T-helper 2 cell treated with Interferon-gamma antibody and Interleukin-4, amounts not matched to agents 100 ng/mL and 5 ng/mL, for 36 hours (primary cell): ENCODE data around the gene KRTAP4-9. TPM values are rescaled to one million over a fixed set of nuclear protein-coding genes. Genes with fewer than 3 reads are reported as not detected.
"Not testable (repeated sequence)": the region's sequence is repeated elsewhere in the genome, so short reads cannot be mapped to it uniquely, and the experiment has no call there.

Experiments
- intact Hi-C: fragments of 100-400 bp; cut with micrococcal nuclease; formaldehyde crosslinking; loops from one replicate; pipeline ENCODE4 v1.15.1; 2023
- total RNA-seq: library from RNA; stranded (reverse); gene quantifications from 2 replicates; pipeline ENCODE4 v1.2.3, GENCODE V29; 2022

KRTAP4-9 gene
- total RNA-seq, 1 donor from 2014 or later: not detected

DNA sequence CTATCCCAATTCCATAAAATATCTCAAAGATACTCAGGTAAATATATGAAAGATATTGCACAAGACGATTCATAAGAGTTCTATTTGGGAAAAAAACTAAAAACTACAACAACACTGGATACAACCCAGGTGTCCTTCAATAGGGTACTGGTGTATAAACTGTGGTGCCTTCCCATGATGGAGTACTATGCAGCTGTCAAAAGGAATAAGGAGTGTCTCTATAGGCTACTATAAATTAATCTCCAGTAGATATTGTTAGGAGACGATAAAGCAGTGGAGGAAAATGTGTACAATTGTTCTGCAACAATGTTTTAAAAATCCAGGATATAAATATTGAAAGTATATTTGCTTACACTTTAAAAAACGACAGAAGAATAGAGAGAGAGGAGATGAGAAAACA, 21.2 kb downstream of the KRTAP4-9 start:
- intact Hi-C loops: no loop called here

- intact Hi-C loops: no loop called here
These were observed 22.2 kb downstream of the KRTAP4-9 start for GRCh38 chr17:41127371-41127770.

DNA sequence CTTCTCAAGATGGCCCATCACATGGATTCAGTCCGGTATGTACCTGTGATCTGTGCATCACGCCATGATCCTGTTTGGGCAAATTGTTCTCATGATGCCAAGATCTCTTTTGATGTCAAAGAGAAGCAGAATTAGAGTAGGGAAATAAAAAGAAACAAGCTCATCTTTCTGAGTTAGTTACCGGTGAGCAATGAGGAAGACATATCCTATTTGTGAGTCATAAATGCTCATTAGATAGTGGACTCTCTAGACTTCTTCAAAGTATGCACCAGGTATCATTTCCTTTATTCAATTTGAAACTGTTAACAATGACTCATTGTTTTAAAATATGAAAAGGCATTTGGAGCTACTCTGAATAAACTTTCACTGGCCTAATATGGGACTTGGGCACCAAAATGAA, 26.8 kb downstream of the KRTAP4-9 start:
- intact Hi-C loops: no loop called here

DNA sequence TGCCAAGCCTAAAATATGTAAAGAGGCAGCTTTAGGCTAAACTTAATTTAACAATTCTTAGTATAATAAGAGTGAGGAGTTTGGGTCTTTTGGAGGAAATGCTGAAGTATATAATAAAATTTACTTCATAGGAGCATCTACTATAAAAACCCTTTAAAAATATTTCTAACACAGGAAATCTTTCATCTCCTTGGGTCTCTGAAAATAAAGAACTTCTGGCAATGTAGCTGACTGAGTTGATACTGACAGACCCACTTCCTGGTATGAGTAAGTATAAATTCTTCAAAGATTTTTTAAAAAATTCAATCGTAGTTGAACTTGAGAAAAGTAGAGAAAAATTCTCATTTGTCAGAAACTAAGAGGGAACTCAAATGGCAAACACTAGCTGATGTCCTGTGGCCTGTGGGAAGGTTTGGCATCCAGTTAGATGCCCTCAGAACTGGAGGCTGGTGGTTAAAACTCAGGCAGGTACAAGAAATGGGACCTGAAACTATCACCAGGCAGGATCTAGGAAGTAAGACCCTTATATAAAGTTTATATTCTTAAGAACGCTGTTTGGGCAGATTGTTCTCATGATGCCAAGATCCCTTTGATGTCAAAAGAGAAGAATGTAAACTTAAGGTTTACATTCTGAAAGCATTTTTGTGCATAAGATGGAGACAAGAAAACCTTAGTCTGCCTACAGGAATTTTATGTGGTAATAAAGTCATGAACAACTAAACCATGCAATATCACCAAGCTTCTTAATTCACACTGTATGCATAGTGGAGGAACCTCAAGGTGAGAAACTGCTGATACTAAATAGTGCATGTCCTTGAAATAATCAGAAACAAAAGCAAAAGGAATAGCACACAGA, 28.9 kb downstream of the KRTAP4-9 start:
- intact Hi-C loops: no loop called here

DNA sequence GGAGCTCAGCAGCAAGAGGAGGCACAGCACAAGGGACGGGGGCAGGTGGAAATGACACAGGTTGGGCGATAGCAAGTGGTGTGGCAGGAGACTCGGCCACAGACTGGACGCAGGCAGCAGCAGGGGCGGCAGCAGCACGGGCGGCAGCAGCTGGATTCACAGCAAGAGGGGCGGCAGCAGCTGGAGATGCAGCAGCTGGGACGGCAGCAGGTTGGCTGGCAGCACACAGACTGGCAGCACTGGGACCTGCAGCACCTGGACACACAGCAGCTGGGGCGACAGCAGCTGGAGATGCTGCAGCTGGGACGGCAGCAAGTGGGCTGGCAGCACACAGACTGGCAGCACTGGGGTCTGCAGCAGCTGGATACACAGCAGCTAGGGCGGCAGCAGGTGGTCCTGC, 34.7 kb downstream of the KRTAP4-9 start:
- intact Hi-C loops: not testable (repeated sequence)

- intact Hi-C loops: no loop called here
These were observed 35.4 kb downstream of the KRTAP4-9 start, which contains the start of gene KRTAP4-6 for GRCh38 chr17:41140360-41141131. Gene KRTAP4-6 (minus strand): TSS chr17:41140544. CDS start chr17:41140487, 57 bp downstream.

DNA sequence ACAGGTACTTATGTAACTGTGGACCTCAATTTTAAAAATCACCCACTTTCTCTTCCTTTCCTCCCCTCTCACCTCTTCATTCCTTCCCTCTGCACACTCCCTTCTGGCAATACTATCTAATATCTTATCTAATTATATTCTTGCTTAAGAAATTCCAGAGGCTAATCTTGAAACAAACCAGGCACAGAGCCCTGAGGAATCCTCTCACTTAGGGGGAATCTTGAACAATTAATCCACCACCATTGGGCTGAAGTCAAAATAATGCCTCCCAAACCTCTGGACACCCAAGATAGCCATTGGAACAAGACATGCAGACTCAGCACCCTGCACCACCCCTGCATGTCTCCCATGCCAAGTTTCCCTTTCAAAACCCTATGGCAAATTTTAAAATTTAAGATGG, 36.2 kb downstream of the KRTAP4-9 start:
- intact Hi-C loops: no loop called here

DNA sequence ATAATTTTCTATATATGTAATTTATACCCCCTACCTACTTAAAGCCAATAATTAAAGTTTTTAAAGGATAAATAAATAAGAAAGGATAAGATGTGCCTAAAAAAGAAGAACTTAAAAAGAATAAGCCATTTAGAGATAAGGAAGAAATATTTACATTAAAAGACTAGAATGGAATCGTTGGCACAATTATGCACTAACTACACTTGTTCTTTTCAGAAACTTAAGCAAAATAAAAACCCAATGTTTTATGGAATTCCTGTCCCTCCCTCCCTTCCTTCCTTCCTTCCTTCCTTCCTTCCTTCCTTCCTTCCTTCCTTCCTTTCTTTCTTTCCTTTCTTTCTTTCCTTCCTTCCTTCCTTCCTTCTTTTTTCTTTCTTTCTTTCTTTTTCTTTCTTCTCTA, 39.7 kb downstream of the KRTAP4-9 start:
- intact Hi-C loops: no loop called here

DNA sequence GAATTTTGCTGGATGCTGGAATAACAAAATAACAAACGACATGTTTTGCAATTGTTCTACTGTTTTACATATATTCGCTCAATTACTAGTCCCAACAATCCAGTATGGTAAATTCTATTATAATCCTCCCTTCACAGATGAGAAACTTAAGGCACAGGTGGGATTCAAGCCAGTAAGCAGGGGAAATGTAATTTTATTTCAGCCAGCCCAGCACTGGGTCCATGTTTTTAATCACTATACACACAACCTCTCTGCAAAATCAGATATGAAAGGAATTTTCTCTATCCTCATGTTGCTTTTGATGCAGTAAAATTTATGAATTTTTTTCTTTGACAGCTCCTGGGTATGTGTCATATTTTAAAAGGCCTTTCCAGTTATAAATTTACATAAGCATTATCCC, 40.1 kb downstream of the KRTAP4-9 start:
- intact Hi-C loops: no loop called here

DNA sequence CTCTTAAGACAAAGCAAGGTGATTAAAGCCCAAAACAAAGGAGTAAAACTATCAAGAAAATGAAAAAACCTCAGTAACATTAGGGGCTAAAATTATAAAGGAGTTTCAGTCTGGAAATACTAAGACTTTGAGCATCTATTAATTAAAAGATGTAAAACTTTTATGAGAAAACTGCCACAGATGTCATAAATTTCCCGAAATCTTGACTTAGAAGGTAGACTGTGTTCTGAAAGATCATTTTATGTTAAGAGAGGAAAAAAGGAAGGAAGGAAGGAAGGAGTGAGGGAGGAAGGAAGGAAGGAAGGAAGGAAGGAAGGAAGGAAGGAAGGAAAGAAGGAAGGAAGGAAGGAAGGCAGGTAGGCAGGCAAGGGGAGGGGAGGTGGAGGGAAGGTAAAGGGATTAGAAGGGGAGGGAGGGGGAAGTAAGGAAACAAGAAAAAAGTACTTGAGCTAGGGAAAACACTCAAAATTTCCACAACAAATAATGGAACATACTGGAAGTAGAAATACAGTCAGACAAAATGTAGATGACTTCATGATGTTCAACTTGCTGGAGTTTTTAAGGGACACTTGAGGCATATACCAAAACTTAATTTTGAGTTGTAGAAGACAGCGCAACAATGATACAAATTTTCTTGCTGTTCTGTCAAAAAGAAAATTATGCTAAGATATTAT, 42.5 kb downstream of the KRTAP4-9 start:
- intact Hi-C loops: no loop called here

- intact Hi-C loops: not testable (repeated sequence)
These were observed 43.9 kb downstream of the KRTAP4-9 start for GRCh38 chr17:41148971-41149651.

DNA sequence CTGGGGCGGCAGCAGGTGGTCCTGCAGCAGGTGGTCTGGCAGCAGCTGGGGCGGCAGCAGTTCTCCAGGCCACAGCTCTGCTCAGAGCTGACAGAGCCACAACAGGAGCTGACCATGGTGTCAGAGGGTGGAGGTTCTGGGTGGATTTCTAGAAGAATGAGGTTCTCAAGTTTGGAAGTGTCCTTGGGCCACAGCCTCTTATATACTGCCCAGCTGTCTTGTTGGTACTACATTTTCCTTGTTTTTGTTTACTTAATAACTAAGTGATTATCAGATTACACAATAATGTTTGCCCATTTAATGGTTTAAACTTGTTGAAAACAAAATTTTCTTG, 44.4 kb downstream of the KRTAP4-9 start, which contains the start of gene KRTAP4-5:
Gene KRTAP4-5 (minus strand): TSS at position 174 of the 334 bp plus-strand sequence. CDS start 58 bp downstream, at position 116.
- intact Hi-C loops: no loop called here

DNA sequence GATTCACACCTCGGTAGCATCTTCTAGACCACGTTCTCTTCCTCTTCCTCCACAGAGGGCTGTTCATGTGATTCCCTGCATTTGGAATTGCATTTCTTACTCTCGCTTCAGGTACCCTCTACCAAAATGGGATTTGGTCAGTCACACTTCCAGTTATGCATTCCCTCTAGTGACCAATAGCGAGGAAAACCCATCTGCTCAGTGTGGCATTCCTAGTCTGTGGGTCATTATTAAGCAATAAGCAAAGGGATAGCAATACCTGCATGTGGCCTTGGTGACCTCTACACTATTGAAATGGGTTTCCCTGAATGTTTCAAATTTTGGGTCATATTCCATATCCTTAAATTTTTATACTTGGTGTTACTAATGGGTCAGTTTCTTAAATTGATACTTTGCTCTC, 44.8 kb downstream of the KRTAP4-9 start:
- intact Hi-C loops: no loop called here

DNA sequence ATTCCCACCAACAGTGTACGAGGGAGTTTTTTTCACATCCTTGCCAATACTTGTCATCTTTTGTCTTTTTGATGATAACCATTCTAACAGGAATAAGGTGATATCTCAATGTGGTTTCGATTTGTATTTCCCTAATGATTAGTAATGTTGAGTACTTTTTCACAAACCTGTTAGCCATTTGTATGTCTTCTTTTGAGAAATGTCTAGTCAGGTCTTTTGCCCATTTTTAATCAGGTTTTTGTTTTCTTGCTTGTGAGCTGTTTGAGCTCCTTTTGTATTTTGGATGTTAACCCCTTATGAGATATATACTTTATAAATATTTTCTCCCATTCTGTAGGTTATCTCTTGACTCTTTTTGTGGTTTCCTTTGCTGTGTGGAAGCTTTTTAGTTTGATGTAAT, 46.3 kb downstream of the KRTAP4-9 start:
- intact Hi-C loops: no loop called here

GRCh38 chr17:41153856-41154255, 48.7 kb downstream of the KRTAP4-9 start:
- intact Hi-C loops: no loop called here

Other genes starting within 250 kb of the KRTAP4-9 start
- gene KRT12, start 238.2 kb upstream of the KRTAP4-9 start, total RNA-seq: not detected in 2 replicates
- gene KRT20, start 220.1 kb upstream of the KRTAP4-9 start, total RNA-seq: not detected in 2 replicates
- not detected in 2 replicates for gene KRT23, start 167.7 kb upstream of the KRTAP4-9 start, total RNA-seq
- not detected in 2 replicates for gene KRT39, start 138.4 kb upstream of the KRTAP4-9 start, total RNA-seq
- gene KRT40, start 121.1 kb upstream of the KRTAP4-9 start, total RNA-seq: not detected in 2 replicates
- gene KRTAP3-3, start 111.2 kb upstream of the KRTAP4-9 start, total RNA-seq: not detected in 2 replicates
- gene KRTAP3-2, start 105.5 kb upstream of the KRTAP4-9 start, total RNA-seq: not detected in 2 replicates
- not detected in 2 replicates for gene KRTAP3-1, start 96.3 kb upstream of the KRTAP4-9 start, total RNA-seq
- gene KRTAP1-5, start 78.2 kb upstream of the KRTAP4-9 start, total RNA-seq: not detected in 2 replicates
- not detected in 2 replicates for gene KRTAP1-4, start 75.2 kb upstream of the KRTAP4-9 start, total RNA-seq
- not detected in 2 replicates for gene KRTAP1-3, start 70.5 kb upstream of the KRTAP4-9 start, total RNA-seq
- gene KRTAP1-1, start 63.9 kb upstream of the KRTAP4-9 start, total RNA-seq: not detected in 2 replicates
- not detected in 2 replicates for gene KRTAP2-1, start 58.1 kb upstream of the KRTAP4-9 start, total RNA-seq
- gene KRTAP2-2, start 50.2 kb upstream of the KRTAP4-9 start, total RNA-seq: not detected in 2 replicates
- not detected in 2 replicates for gene KRTAP2-3, start 45.3 kb upstream of the KRTAP4-9 start, total RNA-seq
- gene KRTAP2-4, start 39.5 kb upstream of the KRTAP4-9 start, total RNA-seq: not detected in 2 replicates
- gene KRTAP4-7, start 21.2 kb upstream of the KRTAP4-9 start, total RNA-seq: not detected in 2 replicates
- not detected in 2 replicates for gene KRTAP4-8, start 7.2 kb upstream of the KRTAP4-9 start, total RNA-seq
- not detected in 2 replicates for gene KRTAP4-16, start 3.2 kb upstream of the KRTAP4-9 start, total RNA-seq
- not detected in 2 replicates for gene KRTAP4-11, start 13.0 kb downstream of the KRTAP4-9 start, total RNA-seq
- not detected in 2 replicates for gene KRTAP4-12, start 18.8 kb downstream of the KRTAP4-9 start, total RNA-seq
- not detected in 2 replicates for gene KRTAP4-6, start 35.2 kb downstream of the KRTAP4-9 start, total RNA-seq
- not detected in 2 replicates for gene KRTAP4-5, start 44.4 kb downstream of the KRTAP4-9 start, total RNA-seq
- gene KRTAP4-4, start 55.4 kb downstream of the KRTAP4-9 start, total RNA-seq: not detected in 2 replicates
- not detected in 2 replicates for gene KRTAP4-3, start 62.8 kb downstream of the KRTAP4-9 start, total RNA-seq
- gene KRTAP4-2, start 72.8 kb downstream of the KRTAP4-9 start, total RNA-seq: not detected in 2 replicates
- gene KRTAP4-1, start 79.5 kb downstream of the KRTAP4-9 start, total RNA-seq: not detected in 2 replicates
- not detected in 2 replicates for gene KRTAP9-1, start 84.5 kb downstream of the KRTAP4-9 start, total RNA-seq
- gene KRTAP9-2, start 121.3 kb downstream of the KRTAP4-9 start, total RNA-seq: not detected in 2 replicates
- not detected in 2 replicates for gene KRTAP9-3, start 127.1 kb downstream of the KRTAP4-9 start, total RNA-seq
- gene KRTAP9-8, start 132.6 kb downstream of the KRTAP4-9 start, total RNA-seq: not detected in 2 replicates
- gene KRTAP9-4, start 144.3 kb downstream of the KRTAP4-9 start, total RNA-seq: not detected in 2 replicates
- gene KRTAP9-9, start 150.0 kb downstream of the KRTAP4-9 start, total RNA-seq: not detected in 2 replicates
- gene KRTAP9-6, start 160.0 kb downstream of the KRTAP4-9 start, total RNA-seq: not detected in 2 replicates
- not detected in 2 replicates for gene KRTAP9-7, start 170.3 kb downstream of the KRTAP4-9 start, total RNA-seq
- gene KRTAP29-1, start 197.5 kb downstream of the KRTAP4-9 start, total RNA-seq: not detected in 2 replicates
- not detected in 2 replicates for gene KRTAP16-1, start 203.9 kb downstream of the KRTAP4-9 start, total RNA-seq
- not detected in 2 replicates for gene KRTAP17-1, start 210.3 kb downstream of the KRTAP4-9 start, total RNA-seq
- not detected in 2 replicates for gene KRT33A, start 245.4 kb downstream of the KRTAP4-9 start, total RNA-seq